COLO829 (cell line): ENCODE measurements around the gene TMEFF1.

ENCODE experiments used
- DNase-seq: peaks from one replicate; pipeline ENCODE4 v3.0.0; 2012; ENCODE audit warnings: low spot score

TMEFF1 gene

DNA sequence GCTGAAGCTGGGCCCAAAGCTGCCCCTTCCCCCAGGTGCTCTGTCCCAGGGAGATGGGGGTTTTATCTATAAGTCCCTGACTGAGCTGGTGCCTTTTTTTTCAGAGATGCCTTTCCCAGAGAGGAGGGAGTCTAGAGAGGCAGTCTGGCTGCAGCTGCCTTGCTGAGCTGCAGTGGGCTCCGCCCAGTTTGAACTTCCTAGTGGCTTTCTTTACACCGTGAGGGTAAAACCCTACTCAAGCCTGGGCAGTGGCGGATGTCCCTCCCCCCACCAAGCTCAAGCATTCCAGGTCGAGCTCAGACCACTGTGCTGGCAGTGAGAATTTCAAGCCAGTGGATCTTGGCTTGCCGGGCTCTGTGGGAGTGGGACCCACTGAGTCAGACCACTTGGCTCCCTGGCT is 146.2 kb downstream of the TMEFF1 start:
- no peak for DNase-seq

DNA sequence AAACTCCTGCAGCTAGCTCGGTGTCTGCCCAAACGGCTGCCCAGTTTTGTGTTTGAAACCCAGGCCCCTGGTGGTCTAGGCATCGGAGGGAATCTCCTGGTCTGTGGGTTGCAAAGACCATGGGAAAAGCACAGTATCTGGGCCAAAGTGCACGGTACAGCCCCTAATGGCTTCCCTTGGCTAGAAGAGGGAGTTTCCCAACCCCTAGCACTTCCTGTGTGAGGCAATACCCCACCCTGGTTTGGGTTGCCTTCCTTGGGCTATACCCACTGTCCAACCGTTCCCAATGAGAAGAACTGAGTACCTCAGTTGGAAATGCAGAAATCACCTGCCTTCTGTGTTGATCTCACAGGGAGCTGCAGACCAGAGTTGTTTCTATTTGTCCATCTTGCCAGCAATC is 146.7 kb downstream of the TMEFF1 start:
- DNase-seq = no peak

DNA sequence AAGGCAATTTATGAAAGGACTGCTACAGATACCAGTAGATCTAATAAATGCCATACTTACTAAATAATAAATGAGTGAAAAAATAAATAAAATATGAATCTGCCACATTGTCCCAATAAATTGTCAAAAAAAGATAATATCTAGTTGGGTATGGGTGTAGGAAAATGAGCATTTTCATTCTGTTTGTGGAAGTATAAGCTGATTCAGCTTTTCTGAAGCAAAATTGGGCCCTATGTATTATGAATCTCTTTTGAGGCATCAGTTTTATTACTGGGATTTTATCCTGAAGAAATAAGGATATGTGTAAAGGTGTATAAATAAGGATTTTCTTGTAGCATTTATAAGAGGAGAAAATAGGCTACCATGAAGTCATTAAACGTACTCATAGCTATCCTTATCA is 151.0 kb downstream of the TMEFF1 start:
- DNase-seq = no peak

DNA sequence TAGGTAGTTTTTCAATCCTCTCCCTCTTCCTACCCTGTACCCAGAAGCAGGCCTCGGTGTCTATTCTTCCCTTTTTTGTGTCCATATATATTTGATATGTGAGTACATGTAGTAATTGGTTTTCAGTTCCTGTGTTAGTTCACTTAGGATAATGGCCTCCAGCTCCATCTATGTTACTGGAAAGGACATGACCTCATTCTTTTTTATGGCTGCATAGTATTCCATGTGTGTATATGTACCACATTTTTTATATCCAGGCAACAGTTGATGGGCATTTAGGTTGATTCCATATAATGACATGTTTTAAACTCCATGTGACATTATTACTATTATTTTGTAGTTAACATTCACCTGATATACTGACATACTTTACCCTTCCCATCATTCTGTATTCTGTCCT is 154.0 kb downstream of the TMEFF1 start:
- no peak for DNase-seq
